ENCODE measurements around the gene LINGO3. TPM values are rescaled to one million over a fixed set of nuclear protein-coding genes. Genes with fewer than 3 reads are reported as not detected.

LINGO3 gene
- total RNA-seq, 2 donors from 2014 or later = 0.68 TPM; not detected in 1

DNA sequence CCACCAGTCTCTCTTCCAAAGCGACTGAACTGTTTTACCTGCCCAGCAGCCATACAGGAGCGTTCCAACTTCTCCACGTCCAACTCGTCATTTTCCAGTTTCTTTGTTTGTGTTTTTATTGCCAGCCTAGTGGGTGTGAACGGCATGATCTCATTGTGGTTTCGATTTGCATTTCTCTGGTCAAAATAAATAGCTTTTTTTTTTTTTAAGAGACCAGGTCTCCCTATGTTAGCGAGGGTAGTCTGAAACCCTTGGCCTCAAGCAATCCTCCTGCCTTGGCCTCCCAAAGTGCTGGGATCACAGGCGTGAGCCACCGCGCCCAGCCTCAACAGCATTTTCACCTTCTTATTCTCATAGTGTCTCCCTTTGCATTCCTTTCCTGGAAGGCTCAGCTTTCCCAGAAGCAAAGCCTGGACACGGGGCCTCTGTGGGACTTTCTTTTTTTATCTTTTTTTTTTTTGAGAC is 47.6 kb downstream of the LINGO3 start:
- DNase-seq (ENCODE audit: low spot score) = no peak
- Histone ChIP-seq H3K9me3 (no peaks in the 10 kb centered on the region), H3K4me1 (replicated peaks) (no peaks in the 10 kb centered on the region), H3K27ac (no peak overlapping the region), H3K36me3 (no peaks in the 10 kb centered on the region), H3K4me3 (no peak overlapping the region), H3K27me3 (replicated peaks; ENCODE audit: insufficient read depth) (no peaks in the 10 kb centered on the region)
- 61% methylated on average over 11 of the region's 11 CpGs for WGBS
- no peak for TF ChIP-seq POLR2AphosphoS5 (IDR thresholded peaks at IDR 0.05)
- TF ChIP-seq POLR2A (IDR thresholded peaks at IDR 0.05) = no peak
- TF ChIP-seq, protein P1, sequence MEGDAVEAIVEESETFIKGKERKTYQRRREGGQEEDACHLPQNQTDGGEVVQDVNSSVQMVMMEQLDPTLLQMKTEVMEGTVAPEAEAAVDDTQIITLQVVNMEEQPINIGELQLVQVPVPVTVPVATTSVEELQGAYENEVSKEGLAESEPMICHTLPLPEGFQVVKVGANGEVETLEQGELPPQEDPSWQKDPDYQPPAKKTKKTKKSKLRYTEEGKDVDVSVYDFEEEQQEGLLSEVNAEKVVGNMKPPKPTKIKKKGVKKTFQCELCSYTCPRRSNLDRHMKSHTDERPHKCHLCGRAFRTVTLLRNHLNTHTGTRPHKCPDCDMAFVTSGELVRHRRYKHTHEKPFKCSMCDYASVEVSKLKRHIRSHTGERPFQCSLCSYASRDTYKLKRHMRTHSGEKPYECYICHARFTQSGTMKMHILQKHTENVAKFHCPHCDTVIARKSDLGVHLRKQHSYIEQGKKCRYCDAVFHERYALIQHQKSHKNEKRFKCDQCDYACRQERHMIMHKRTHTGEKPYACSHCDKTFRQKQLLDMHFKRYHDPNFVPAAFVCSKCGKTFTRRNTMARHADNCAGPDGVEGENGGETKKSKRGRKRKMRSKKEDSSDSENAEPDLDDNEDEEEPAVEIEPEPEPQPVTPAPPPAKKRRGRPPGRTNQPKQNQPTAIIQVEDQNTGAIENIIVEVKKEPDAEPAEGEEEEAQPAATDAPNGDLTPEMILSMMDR (IDR thresholded peaks at IDR 0.05) = no peak
- intact Hi-C loops (cut with DNase I) = no loop called here

DNA sequence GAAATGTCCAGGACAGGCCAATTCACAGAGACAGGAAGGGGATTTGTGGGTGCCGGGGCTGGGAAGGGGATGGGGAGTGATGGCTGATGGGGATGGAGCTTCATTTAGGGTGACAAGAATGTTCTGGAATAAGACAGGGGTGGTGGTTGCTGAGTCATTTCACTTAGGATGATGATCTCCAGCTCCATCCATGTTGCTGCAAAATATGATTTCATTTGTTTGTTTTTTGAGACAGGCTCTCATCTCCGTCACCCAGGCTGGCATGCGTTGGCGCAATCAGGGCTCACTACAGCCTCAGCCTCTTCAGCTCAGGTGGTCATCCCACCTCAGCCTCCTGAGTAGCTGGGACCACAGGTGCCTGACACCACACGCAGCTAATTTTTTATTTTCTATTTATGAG is 48.6 kb downstream of the LINGO3 start:
- no peaks in the 10 kb centered on the region for H3K36me3 ChIP-seq
- H3K4me3 ChIP-seq = no peak overlapping the region
- no peaks in the 10 kb centered on the region for H3K4me1 ChIP-seq (replicated peaks)
- 85% methylated on average over 5 of the region's 5 CpGs for WGBS
- no peak for DNase-seq (ENCODE audit: low spot score)
- TF ChIP-seq POLR2AphosphoS5 (IDR thresholded peaks at IDR 0.05) (no peak), POLR2A (IDR thresholded peaks at IDR 0.05) (no peak)
- TF ChIP-seq, protein P1 (IDR thresholded peaks at IDR 0.05) = no peak
- H3K27ac ChIP-seq = no peak overlapping the region
- intact Hi-C loops (cut with DNase I) = no loop called here
- H3K27me3 ChIP-seq (replicated peaks; ENCODE audit: insufficient read depth) = no peaks in the 10 kb centered on the region
- no peaks in the 10 kb centered on the region for H3K9me3 ChIP-seq

Other genes with a start within 250 kb of the LINGO3 start
- 10 to 100 TPM; 40.1 to 43.5 TPM for gene MOB3A, start 211.8 kb downstream of the LINGO3 start, total RNA-seq
- 10 to 100 TPM; 11.8 to 50.2 TPM for gene IZUMO4, start 211.2 kb downstream of the LINGO3 start, total RNA-seq
- 100 to 1,000 TPM; 115 to 178 TPM for gene AP3D1, start 156.6 kb downstream of the LINGO3 start, total RNA-seq
- gene DOT1L, start 144.2 kb downstream of the LINGO3 start, total RNA-seq = 10 to 100 TPM; 11.2 to 75.0 TPM
- 10 to 100 TPM; 59.4 to 91.7 TPM for gene PLEKHJ1, start 71.8 kb downstream of the LINGO3 start, total RNA-seq
- 100 to 1,000 TPM in 1 of 2 donors, 10 to 100 TPM in 1; 31.9 to 113 TPM for gene SF3A2, start 71.3 kb downstream of the LINGO3 start, total RNA-seq
- gene AMH, start 58.8 kb downstream of the LINGO3 start, total RNA-seq = 100 to 1,000 TPM in 1 of 2 donors, under 1 TPM in 1; 0.46 to 160 TPM
- under 1 TPM in 1 of 2 donors, not detected in 1; 0.96 TPM for gene JSRP1, start 51.7 kb downstream of the LINGO3 start, total RNA-seq
- gene PEAK3, start 26.0 kb downstream of the LINGO3 start, total RNA-seq = under 1 TPM; 0.27 to 0.80 TPM
- 100 to 1,000 TPM; 125 to 135 TPM for gene LSM7, start 20.4 kb upstream of the LINGO3 start, total RNA-seq
- gene SPPL2B, start 20.5 kb upstream of the LINGO3 start, total RNA-seq = 10 to 100 TPM; 54.0 to 87.1 TPM
- 1 to 10 TPM in 1 of 2 donors, under 1 TPM in 1; 0.14 to 2.2 TPM for gene TMPRSS9, start 52.1 kb upstream of the LINGO3 start, total RNA-seq
- 10 to 100 TPM; 52.0 to 52.3 TPM for gene TIMM13, start 119.4 kb upstream of the LINGO3 start, total RNA-seq
- gene LMNB2, start 148.8 kb upstream of the LINGO3 start, total RNA-seq = 10 to 100 TPM; 28.5 to 39.1 TPM
- 10 to 100 TPM; 90.7 to 94.6 TPM for gene GADD45B, start 168.0 kb upstream of the LINGO3 start, total RNA-seq